HK-2 (cell line): ENCODE results near the gene MRM1.

ENCODE experiments used
- DNase-seq: peaks from one replicate; pipeline ENCODE4 v3.0.0-alpha.2; 2018; ENCODE audit not compliant: unreplicated experiment

MRM1 gene

GRCh38 chr17:36601303-36602029 is at the start of gene MRM1:
Gene MRM1, plus strand, starts transcription at chr17:36601583. Its CDS starts 228 bp downstream, at chr17:36601811.
- peak; percentile 97 for DNase-seq

GRCh38 chr17:36553459-36553858 is 47.9 kb upstream of the MRM1 start:
- DNase-seq = no peak

- no peak for DNase-seq
Observed at GRCh38 chr17:36566081-36566480, 35.3 kb upstream of the MRM1 start.

- no peak for DNase-seq
Observed at GRCh38 chr17:36575028-36575427, 26.4 kb upstream of the MRM1 start.

GRCh38 chr17:36576793-36577192 is 24.6 kb upstream of the MRM1 start:
- DNase-seq = no peak

- no peak for DNase-seq
Observed at GRCh38 chr17:36578671-36579070, 22.7 kb upstream of the MRM1 start.

GRCh38 chr17:36583787-36584186 is 17.6 kb upstream of the MRM1 start:
- DNase-seq = no peak

GRCh38 chr17:36586138-36586537 is 15.2 kb upstream of the MRM1 start:
- DNase-seq = no peak

- no peak for DNase-seq
Observed at GRCh38 chr17:36590082-36590481, 11.3 kb upstream of the MRM1 start.

- DNase-seq = peak; percentile 83
Observed at GRCh38 chr17:36591434-36592315, 9.7 kb upstream of the MRM1 start, which contains the start of gene DHRS11. Gene DHRS11, plus strand, starts transcription at chr17:36591879. Its CDS starts 131 bp downstream, at chr17:36592010.

- DNase-seq = peak; percentile 78
Observed at GRCh38 chr17:36592316-36592715, 9.1 kb upstream of the MRM1 start.

- DNase-seq = no peak
Observed at GRCh38 chr17:36592716-36593321, 8.6 kb upstream of the MRM1 start.

- no peak for DNase-seq
Observed at GRCh38 chr17:36593656-36594316, 7.6 kb upstream of the MRM1 start.

GRCh38 chr17:36594626-36595401 is 6.6 kb upstream of the MRM1 start:
- no peak for DNase-seq

- DNase-seq = no peak
Observed at GRCh38 chr17:36597226-36597625, 4.2 kb upstream of the MRM1 start.

GRCh38 chr17:36597866-36598777 is 3.3 kb upstream of the MRM1 start:
- no peak for DNase-seq

GRCh38 chr17:36598951-36599401 is 2.4 kb upstream of the MRM1 start:
- no peak for DNase-seq

GRCh38 chr17:36599546-36600250 is 1.7 kb upstream of the MRM1 start:
- DNase-seq = no peak

- no peak for DNase-seq
Observed at GRCh38 chr17:36600465-36600864, 918 bp upstream of the MRM1 start.
